Pancreas (tissue), 10 donors: ENCODE data around the gene ADARB1. TPM values are rescaled to one million over a fixed set of nuclear protein-coding genes. Genes with fewer than 3 reads are reported as not detected.

Experiments used
- ATAC-seq, 4 donors: fragments of 200-7000 bp; cut with Tn5 transposase; one replicate each; pipeline versions ENCODE4 v1.8.0 to v1.9.1; 2020; ENCODE audit warnings: mild to moderate bottlenecking in 4 of 4, moderate library complexity in 4 of 4
- DNase-seq, 6 donors: peaks; one replicate each; pipeline ENCODE4 v3.0.0-alpha.2; 2020
- FAIRE-seq: peaks from 2 replicates; lab custom pipeline; 2012; peaks lifted over from hg19 to GRCh38; lab: Jason Lieb, UNC
- H3K27ac ChIP-seq, 4 donors: fragments of 200-600 bp; sonication (generic); 1 replicate in 3 of 4; 2 replicates in 1 of 4; pipeline versions ENCODE4 v1.5.0 to v1.8.0; 2020
- H3K27me3 ChIP-seq, 4 donors: fragments of 200-600 bp; one replicate each; pipeline ENCODE4 v1.8.0; 2021
- H3K36me3 ChIP-seq, 3 donors: fragments of 200-600 bp; sonication (generic) in 1 of 3; one replicate each; pipeline versions ENCODE4 v1.5.0 to v1.8.0; 2020 to 2021
- H3K4me1 ChIP-seq, 3 donors: fragments of 200-600 bp; one replicate each; pipeline ENCODE4 v1.8.0; 2021
- H3K4me3 ChIP-seq, 4 donors: fragments of 200-600 bp; sonication (generic) in 2 of 4; one replicate each; pipeline versions ENCODE4 v1.5.0 to v1.8.0; 2020 to 2021
- H3K9me3 ChIP-seq, 4 donors: fragments of 200-600 bp; one replicate each; pipeline ENCODE4 v1.8.0; 2021
- whole genome bisulfite sequencing, 2 donors: extraction: QIAGEN DNeasy Blood & Tissue Kit; methylation state at CpG; one replicate each; pipeline ENCODE4 v1.1.7; 2013; 5-methylcytosine and 5-hydroxymethylcytosine counted together
- intact Hi-C, 3 donors: fragments of 100-400 bp; cut with DNase I; formaldehyde crosslinking; loops; one replicate each; pipeline versions ENCODE4 v1.11.1 to v1.14.2; 2022
- polyA plus RNA-seq, 2 donors: library from polyadenylated mRNA; stranded (reverse); fragments of 200-250 nt; gene quantifications; one replicate each; pipeline ENCODE4 v1.2.3, GENCODE V29; 2013
- total RNA-seq, 6 donors: library from RNA; stranded (reverse); fragmentation: NEBNext Ultra II Directional in 4 of 6; extraction: Animal tissue kit (Norgen Biotek cat#: 25700) in 4 of 6; gene quantifications; one replicate each; pipeline versions ENCODE4 v1.2.1 to v1.2.4, GENCODE V29; 2021 to 2023
- TF ChIP-seq, protein P1 (sequence below), 4 donors: fragments of 200-600 bp; sonication (generic) in 3 of 4; IDR thresholded peaks; one replicate each; pipeline versions ENCODE4 v1.5.0 to v1.8.0; 2021; ENCODE audit warnings: antibody characterized with exemption in 4 of 4
- donor health status: healthy with polysubstance abuse.
- donor health status: DM: no; HTN: no; CAD: no; lungs with moderate emphysema.
- donor health status: DM: no; HTN: no; CAD: no.
- donor health status: control.
- donor health status: control.
- donor health status: Bipolar disorder and iron deficiency.
- donor health status: DM: yes; HTN: yes; CAD: no.
- donor health status: DM: no; HTN: no; CAD: no.
- donor health status: DM: no; HTN: no; CAD: no.
- donor health status: DM: yes; HTN: yes; CAD: no.

Gene ADARB1
- total and polyA plus RNA-seq, 8 donors: 5.4 to 10.1 (median 6.3) TPM

DNA sequence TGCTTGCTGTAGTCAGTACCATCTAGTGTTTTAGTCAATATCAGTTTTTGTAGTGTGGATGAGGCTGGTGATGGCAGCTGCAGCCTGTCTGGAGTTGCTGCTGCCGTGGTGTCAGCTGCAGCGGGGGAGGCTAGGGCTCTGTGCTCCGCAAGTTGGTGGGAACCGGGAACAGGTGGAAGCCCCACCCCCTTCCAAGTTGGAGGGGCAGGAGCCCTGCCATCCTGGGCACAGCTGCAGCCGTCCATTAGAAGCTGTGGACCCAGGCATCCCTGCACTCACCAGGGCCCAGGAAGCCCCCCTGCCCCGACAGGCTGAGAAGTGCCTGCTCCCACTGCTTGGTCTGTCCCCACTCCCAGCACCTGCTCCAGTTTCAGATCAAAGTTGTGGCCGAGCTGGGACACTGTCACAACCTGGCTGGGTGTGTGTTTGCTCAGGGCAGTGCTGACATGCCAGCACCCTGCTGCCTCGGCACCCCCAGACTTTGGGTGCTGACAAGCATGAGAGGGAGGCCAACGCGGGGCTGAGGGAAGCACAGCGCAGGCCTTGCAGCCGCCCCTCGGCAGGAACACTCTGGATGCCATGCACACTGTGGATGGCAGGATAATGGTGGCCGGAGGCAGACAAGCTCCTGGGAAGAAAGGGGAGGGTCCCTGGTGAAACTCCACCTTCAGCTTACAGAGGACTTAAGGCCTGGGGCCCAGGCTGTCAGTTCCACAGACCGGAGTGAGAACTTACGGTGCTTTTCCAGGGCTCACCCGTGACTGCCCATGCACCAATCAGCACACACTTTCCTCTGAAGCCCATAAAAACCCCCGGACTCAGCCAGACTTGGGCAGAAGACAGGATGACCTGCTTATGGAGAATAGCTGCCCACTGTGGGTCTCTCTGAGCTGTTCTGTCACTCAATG lies 86.9 kb downstream of the ADARB1 start:
- DNase-seq (no peak), ATAC-seq (no peak), FAIRE-seq (no peak)
- WGBS, 2 donors: 78 to 85% methylated on average over 18 of the region's 18 CpGs
- TF ChIP-seq, protein P1, sequence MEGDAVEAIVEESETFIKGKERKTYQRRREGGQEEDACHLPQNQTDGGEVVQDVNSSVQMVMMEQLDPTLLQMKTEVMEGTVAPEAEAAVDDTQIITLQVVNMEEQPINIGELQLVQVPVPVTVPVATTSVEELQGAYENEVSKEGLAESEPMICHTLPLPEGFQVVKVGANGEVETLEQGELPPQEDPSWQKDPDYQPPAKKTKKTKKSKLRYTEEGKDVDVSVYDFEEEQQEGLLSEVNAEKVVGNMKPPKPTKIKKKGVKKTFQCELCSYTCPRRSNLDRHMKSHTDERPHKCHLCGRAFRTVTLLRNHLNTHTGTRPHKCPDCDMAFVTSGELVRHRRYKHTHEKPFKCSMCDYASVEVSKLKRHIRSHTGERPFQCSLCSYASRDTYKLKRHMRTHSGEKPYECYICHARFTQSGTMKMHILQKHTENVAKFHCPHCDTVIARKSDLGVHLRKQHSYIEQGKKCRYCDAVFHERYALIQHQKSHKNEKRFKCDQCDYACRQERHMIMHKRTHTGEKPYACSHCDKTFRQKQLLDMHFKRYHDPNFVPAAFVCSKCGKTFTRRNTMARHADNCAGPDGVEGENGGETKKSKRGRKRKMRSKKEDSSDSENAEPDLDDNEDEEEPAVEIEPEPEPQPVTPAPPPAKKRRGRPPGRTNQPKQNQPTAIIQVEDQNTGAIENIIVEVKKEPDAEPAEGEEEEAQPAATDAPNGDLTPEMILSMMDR (IDR thresholded peaks at IDR 0.05): no peak
- no peaks in the 10 kb centered on the region for H3K9me3 ChIP-seq
- no peaks in the 10 kb centered on the region for H3K36me3 ChIP-seq
- no peaks in the 10 kb centered on the region for H3K27me3 ChIP-seq
- no peak overlapping the region for H3K4me3 ChIP-seq
- intact Hi-C loops: no loop called here
- H3K27ac ChIP-seq: no peak overlapping the region
- H3K4me1 ChIP-seq: no peaks in the 10 kb centered on the region

DNA sequence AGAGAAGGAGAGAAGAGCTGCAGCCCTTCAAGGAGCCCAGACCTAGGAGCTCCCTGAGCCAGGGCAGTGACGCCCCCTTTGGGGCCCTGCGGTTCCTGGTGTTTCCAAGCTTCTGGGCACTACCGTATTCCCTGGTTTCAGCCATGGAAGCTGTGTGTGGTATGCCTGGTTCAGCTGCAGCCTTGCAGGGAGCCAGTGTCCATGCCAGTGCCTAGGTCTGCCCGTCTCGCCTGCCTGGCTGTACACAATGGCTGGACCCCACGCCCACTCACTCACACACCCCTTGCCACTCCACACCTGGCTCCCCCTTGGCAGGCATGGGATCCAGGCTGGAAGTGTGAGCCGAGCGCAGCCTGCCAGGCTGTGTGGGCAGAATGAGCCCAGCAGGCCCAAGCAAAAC lies 87.7 kb downstream of the ADARB1 start:
- no peak for DNase-seq
- no peak for FAIRE-seq
- TF ChIP-seq, protein P1 (IDR thresholded peaks at IDR 0.05): no peak
- 69 to 79% methylated on average over 8 of the region's 8 CpGs for WGBS, 2 donors
- no peak overlapping the region for H3K4me3 ChIP-seq
- H3K27me3 ChIP-seq: no peaks in the 10 kb centered on the region
- H3K4me1 ChIP-seq: no peaks in the 10 kb centered on the region
- no peaks in the 10 kb centered on the region for H3K9me3 ChIP-seq
- no peak for ATAC-seq
- H3K36me3 ChIP-seq: no peaks in the 10 kb centered on the region
- intact Hi-C loops: no loop called here
- H3K27ac ChIP-seq: no peak overlapping the region

DNA sequence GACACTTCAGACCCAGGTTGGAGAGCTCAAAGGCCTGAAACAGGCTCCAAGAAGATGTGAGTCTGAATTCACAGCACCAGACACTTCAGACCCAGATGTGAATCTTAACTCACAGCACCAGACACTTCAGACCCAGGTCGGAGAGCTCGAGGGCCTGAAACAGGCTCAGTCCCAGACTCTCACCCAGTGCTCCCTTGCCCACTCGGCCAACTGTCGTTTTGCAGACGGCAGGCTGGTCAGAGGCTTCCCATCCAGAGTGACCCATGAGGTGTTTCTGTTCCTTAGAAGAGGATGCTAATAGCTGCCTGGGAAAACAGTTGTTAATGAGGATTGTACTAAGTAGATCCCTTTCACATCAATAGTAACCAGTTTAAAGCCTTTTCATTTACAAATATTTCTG lies 88.4 kb downstream of the ADARB1 start:
- ATAC-seq (no peak), DNase-seq (no peak), FAIRE-seq (no peak)
- Histone ChIP-seq H3K36me3 (no peaks in the 10 kb centered on the region), H3K9me3 (no peaks in the 10 kb centered on the region), H3K27ac (no peak overlapping the region), H3K4me1 (no peaks in the 10 kb centered on the region), H3K4me3 (no peak overlapping the region), H3K27me3 (no peaks in the 10 kb centered on the region)
- TF ChIP-seq, protein P1 (IDR thresholded peaks at IDR 0.05): no peak
- intact Hi-C loops: no loop called here
- WGBS, 2 donors: 80 to 92% methylated on average over 5 of the region's 5 CpGs

DNA sequence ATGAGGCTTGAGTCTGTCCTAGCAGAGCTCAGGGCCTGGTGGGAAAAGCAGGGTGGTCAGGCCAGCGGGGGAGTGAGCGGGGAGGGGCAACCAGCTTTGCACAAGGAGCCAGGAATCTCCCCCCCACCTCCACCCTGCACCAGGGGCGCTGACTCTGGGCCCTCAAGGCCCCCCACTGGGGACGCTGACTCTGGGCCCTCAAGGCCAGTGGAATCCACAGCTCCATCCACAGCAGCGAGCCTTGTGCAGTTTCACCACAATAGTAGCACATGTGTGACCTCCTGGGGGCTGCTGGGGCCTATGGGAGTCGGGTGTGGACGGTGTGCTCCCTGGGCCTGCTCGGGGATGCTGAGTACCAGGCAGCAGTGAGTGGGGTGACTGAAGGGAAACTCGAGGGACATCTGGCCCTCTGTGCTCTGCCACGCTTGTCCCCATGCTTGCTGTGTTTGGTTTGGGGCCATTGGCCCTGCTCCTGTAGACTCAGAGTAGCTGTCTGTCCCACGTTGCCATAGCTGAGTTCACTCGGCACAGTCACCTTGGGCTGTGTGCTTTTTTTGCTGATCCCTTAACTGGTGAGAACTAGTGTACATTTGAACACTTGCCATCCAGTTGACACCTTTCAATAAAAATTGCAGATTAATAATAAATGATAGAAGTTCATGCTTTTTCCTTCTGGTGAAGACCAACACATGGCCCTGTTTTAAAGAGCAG lies 89.2 kb downstream of the ADARB1 start:
- FAIRE-seq: no peak
- H3K27ac ChIP-seq: no peak overlapping the region
- no peaks in the 10 kb centered on the region for H3K9me3 ChIP-seq
- H3K4me3 ChIP-seq: no peak overlapping the region
- DNase-seq: no peak
- WGBS, 2 donors: 85 to 87% methylated on average over 12 of the region's 12 CpGs
- TF ChIP-seq, protein P1 (IDR thresholded peaks at IDR 0.05): no peak
- intact Hi-C loops: no loop called here
- H3K4me1 ChIP-seq: no peaks in the 10 kb centered on the region
- ATAC-seq: no peak
- H3K36me3 ChIP-seq: no peaks in the 10 kb centered on the region
- H3K27me3 ChIP-seq: no peaks in the 10 kb centered on the region
